Measurements from ENCODE around the gene MAN1A2.
"Not testable (repeated sequence)": the region's sequence is repeated elsewhere in the genome, so short reads cannot be mapped to it uniquely, and the experiment has no call there.

MAN1A2 gene

DNA sequence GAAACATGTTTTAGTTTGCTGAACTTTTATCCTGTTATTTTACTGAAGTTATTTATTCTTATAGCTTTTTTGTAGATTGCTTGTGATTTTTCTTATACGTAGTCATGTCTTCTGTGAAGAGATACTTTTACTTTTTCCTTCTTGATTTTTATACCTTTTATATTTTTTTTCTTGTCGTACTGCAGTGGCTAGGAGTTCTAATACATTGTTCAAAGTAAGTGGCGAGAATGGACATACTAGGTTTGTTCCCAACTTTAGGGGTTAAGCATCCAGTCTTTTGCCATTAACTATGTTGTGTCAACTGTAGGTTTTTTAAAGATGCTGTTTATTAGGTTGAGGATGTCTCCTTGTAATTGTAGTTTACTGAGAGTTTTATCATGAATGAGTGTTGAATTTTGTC, 36.3 kb downstream of the MAN1A2 start:
- DNase-seq = no peak

DNA sequence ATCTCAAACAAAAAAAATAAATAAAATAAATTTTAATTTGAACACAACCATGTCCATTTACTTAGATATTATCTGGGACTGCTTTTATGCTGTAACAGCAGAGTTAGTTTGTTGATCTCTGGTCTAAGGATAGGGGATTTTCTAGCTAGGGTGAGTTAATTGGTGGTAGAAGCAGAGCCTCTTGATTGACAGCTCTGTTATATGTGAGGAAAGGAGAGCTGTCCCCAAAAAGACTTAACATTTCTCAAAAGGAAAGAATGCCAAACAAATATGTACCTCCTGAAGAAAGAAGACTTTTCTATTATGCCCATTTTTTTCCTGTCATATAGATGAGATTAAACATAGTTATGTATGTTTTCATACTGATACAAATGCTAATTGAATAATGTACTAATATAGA, 37.8 kb downstream of the MAN1A2 start:
- no peak for DNase-seq

DNA sequence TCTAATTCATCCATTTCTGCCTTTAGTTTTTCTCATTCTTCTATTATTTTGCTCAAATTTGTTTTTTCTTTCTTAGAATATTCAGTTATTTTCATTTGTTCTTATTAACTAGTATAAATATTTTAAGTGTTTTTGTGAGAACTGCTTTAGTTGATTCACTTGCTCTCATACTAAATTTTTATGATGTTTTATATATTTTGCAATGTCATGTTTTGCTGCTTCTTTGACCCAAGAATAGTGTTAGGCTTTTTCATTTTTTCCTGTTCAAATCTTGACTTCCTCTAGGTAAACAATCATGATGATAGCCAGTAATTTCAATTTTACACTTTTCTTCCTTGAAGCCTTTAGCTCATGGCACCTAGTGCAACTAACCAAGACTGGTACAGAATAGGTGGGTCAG, 45.2 kb downstream of the MAN1A2 start:
- DNase-seq = no peak

DNA sequence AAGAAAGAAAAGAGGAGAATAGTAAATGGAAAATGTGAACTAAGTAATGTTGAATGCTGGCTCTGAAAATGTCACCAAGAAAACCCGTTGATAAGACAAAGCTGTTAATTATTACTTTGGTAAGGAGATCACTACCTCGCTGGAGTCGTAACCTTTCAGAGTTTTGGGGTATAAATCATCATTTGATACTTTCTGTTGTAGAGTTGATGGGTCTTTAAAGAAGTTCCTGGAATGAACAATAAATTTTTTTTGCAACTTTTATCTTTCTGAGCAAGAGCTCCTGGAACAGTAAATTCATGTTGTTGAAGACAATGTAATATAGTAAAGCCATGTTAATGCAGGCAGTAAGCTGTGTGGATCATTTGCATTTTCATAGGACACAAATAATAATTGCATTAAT, 46.2 kb downstream of the MAN1A2 start:
- no peak for DNase-seq

DNA sequence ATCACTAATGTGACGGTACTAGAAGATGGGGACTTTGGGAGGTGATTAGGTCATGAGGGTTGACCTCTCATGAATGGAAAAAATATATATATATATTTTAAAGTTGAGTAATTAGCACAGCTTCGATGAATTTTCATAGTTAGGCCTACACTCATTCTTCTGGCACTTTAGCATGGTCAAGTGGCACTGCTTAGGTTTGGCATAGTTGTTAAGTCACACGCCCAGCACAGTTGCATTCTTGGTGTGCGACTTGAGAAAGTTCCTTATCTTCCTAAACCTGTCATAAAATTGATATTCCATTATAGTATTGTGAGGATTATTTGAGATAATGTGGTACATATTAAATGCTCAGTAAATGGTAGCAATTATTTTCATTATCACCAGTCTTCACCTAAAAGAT, 47.7 kb downstream of the MAN1A2 start:
- no peak for DNase-seq

DNA sequence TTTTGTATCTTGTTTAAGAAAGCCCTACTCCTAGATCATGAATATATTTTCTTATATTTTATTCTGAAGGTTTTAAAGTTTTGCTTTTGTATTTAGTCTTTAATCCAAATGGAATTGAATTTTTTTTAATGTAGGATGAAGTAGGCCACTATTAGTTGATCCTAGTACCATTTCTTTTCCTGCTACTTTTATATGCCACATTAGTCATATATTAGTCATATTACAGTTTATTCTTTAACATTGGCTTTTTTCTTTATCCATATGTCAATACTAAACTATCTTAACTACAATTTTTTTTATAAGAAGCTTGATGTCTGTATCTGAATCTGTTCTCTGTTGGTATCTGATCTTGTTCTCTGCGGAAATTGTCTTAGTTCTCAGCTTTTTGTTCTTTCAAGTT, 48.8 kb downstream of the MAN1A2 start:
- no peak for DNase-seq

DNA sequence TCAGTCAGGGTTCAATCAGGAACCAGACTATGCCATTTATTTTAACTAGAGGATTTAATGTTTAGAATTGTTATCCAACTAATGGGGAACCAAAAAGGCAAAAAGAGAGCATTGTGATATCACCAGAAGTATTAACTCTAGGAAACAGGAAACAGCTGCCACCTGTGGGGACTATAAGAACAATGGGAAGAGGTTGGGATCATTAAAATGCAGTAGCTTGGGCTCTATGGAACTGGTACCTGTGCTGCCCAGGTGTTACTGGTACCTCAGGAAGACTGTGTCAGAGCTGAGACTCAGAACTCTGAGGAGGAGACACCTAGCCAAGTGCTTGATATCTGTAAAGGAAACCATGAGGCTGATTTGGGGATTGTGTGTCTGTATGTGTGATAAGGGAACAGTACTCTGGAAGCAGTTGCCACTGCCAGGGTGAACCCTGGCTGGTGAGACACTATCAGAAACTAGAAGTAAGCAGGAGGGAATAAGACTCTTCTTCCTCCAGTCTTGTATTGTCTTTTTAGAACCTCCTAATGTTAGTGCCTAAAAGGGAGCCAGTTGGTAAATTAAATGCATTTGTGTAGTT, 49.4 kb downstream of the MAN1A2 start:
- no peak for DNase-seq

DNA sequence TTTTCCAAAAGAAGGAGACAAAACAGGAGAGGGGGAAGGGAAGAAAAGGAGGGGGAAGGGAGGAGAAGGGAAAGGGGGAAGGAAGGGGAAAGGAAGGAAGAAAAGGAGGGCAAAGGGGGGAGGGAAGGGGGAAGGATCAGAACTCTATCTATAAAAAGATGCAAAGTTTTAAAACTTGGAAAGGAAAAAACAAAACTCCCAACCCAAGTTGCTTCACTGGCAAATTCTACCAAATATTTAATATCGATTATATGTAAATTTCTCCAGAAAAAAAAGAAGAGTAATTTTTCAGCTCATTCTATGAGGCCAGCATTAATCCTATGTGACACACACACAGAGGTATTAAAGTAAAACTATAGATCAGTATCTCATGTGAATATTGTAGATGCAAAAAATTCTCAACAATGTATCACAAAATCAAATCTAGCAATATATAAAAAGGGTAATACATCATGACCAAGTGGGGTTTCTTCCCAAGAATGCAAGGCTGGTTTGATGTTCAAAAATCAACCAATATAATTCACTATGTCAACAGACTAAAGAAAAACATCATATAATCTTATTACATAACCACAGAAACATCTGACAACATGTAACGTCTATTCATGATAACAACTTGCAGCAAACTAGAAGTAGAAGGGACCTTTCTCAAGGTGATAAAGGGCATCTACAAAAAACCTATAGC, 57.9 kb downstream of the MAN1A2 start:
- no peak for DNase-seq

DNA sequence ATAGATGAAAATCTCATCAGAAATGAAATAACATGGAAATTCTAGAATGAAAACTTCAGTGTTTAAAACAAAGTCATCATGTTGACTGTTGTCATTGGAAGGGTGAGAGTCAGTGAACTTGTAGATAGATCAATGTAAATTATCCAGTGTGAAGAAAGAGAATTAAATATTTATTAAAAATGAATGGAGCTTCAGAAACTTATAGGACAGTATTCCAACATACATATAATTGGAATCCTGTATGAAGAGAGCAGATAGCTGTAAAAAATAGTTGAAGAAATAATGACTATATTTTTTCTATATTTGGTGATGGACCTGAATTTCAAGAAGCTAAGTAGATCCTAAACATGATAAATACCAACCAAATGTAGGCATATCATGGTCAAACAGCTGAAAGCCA, 60.0 kb downstream of the MAN1A2 start:
- no peak for DNase-seq

DNA sequence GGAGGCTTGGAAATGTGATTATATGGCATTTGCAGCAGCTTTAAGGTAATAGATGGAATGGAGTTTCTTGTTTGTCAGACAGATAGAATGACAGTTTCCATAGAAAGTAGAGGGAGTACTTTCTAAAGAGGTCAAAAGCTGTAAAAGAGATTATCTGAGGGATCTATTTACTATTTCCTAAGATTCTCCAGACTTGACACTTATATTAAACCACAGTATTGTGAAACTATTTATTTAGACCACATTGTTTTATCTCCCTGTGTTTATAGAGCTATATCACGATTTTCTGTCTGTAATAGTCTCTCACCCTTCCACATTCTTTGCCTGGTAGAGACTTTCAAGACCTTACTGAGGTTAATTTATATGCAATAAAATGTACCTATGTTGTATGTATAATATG, 66.7 kb downstream of the MAN1A2 start:
- no peak for DNase-seq

DNA sequence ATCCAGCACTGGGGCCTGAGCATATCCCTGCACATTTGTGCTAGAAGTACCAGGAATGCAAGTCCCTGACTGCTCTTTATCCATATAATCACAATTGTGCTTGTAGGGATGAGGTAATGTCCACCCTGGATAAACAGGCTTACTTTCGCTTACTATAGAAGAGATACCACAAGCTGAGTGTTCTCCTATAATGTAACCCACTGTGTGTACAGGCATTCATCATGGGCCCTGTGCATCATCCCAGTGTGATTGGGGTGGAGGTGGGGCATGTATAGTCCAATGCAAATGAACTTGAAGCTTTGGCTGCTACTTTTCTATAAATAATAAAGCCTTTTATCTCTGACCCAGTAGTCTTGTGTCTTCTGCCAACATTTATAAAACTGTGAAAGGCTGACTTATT, 69.3 kb downstream of the MAN1A2 start:
- DNase-seq = no peak

DNA sequence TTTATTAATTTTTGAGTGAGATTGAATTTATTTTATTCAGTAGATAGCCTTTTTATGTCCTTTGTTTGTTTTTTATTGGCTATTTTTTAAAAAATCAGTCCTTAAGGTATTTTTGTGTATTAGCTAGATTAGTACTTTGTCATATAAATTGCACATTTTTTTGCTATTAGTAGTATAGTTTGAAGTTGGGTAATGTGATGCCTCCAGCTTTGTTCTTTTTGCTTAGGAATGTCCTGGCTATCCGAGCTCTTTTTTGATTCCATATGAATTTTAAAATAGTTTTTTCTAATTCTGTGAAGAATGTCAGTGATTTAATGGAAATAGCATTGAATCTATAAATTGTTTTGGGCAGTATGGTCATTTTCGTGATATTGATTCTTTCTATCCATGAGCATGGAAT, 80.4 kb downstream of the MAN1A2 start:
- DNase-seq = no peak

DNA sequence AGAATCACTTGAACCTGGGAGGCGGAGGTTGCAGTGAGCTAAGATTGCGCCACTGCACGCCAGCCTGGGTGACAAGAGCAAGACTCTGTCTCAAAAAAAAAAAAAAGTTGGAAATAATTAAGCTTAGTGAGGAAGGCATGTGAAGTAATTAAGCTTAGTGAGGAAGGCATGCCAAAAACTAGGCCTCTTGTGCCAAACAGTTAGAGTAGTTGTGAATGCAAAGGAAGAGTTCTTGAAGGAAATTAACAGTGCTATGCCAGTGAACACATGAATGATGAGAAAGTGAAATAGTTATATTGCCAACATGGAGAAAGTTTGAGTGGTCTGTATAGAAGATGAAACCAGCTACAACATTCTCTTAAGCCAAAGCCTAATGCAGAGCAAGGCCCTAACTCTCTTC, 85.0 kb downstream of the MAN1A2 start:
- DNase-seq = no peak

DNA sequence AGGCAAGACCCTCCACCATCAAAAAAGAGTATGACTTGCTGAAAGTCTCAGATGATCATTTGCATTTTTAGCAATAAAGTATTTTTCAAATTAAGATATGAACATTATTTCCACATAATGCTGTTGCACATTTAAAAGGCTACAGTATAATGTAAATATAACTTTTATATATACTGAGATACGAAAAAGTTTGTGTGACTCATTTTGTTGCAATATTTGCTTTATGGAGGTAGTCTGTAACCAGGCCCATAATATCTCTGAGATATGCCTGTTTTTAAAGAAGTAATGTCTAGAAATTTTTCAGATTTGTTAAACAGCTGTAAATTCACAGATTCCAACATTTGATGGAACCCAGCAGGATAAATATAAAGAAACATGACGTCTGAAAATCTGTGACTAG, 86.7 kb downstream of the MAN1A2 start:
- DNase-seq = no peak

DNA sequence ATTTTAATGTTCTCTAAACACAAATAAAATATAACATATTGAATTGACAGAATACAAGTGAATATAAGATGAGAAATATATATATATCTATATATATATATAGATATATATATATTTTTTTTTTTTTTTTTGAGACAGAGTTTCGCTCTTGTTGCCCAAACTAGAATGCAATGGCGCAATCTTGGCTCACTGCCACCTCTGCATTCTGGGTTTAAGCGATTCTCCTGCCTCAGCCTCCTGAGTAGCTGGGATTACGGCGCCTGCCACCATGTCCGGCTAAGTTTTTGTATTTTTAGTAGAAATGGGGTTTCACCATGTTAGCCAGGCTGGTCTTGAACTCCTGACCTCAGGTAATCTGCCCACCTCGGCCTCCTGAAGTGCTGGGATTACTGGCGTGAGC, 91.2 kb downstream of the MAN1A2 start:
- DNase-seq = not testable (repeated sequence)

DNA sequence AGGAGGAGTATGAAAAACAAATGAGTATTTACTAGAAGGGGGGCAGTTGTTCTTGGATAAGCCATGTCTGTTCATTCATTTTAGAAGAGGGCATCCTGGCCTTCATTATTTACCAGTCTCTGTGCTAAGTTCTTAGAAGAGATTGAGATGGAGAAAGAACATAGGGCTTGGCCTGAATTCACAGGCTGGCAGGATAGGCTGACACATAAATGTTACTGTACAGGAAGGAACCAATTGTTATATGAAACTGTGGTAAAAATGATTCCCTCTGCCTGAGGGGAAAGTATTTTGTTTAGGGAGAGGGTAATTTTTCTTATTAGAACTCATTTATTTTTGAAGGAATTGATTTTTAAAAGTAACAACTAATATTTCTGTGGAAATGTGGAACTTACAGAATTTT, 99.5 kb downstream of the MAN1A2 start:
- no peak for DNase-seq

DNA sequence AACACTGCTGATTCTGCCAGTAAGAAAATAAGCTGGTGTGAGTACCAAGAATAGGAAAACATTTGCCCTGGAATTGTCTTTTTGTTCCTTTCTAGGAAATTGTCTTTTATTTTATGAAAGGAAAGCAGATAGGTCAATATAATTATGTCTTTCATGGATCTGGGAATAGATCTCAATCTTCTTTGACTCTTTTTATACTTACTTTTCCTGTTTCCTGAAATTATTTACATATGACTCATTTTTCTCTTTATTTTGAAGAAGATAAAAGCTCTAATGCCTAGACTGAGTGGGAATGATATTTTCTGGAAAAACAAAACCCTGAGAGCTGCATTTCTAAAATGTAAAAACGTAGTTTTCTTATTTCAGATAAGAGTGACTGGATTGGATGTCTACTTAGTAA, 100.1 kb downstream of the MAN1A2 start:
- no peak for DNase-seq

DNA sequence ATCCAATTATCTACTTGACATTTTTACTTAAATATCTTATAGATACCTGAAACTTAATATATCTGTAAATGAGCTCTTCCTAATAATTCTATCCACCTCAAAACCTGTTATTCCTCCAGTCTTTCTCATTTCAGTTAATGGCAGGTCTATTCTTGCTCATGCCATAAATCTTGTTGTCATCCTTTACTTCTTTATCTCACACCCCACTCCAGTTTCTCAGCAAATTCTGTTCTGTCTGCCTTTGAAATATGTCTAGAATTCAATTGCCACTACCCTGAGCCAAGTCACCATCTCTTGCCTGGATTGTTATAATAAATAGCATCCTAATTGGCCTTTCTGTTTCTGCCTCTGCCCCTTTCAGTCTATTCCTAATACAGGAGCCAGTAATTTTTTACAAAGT, 105.8 kb downstream of the MAN1A2 start:
- no peak for DNase-seq

DNA sequence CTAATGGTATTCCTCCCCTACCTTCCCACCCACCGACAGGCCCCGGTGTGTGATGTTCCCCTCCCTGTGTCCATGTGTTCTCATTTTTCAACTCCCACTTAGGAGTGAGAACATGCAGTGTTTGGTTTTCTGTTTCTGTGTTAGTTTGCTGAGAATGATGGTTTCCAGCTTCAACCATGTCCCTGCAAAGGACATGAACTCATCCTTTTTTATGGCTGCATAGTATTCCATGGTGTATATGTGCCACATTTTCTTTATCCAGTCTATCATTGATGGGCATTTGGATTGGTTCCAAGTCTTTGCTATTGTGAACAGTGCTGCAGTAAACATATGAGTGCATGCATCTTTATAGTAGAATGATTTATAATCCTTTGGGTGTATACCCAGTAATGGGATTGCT, 108.2 kb downstream of the MAN1A2 start:
- not testable (repeated sequence) for DNase-seq

DNA sequence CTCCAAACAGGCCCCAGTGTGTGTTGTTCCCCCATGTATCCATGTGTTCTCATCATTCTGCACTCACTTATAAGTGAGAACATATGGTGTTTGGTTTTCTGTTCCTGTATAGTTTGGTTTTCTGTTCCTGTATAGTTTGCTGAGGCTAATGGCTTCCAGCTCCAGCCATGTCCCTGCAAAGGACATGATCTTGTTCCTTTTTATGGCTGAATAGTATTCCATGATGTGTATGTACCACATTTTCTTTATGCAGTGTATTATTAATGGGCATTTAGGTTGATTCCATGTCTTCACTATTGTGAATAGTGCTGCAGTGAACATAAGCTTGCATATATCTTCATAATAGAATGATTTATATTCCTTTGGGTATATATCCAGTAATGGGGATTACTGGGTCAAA, 111.8 kb downstream of the MAN1A2 start:
- DNase-seq = no peak

DNA sequence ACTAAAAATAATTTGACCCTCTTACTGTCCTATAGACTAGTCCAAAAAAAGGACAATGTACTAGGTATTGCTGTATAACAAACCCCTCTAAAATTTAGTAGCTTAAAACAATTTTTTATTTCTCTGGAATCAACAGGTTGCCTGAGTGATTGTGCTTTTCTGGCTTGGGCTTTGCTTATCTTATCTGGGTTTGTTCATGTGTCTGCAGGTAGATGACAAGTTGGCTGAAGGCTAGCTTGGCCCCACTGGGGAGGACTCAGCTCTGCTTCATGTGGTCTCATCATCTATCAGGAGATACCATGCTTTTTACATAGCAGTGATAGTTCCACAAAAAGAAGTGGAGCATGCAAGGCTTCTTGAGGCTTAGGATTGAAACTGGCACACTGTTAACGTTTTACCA, 114.2 kb downstream of the MAN1A2 start:
- no peak for DNase-seq

DNA sequence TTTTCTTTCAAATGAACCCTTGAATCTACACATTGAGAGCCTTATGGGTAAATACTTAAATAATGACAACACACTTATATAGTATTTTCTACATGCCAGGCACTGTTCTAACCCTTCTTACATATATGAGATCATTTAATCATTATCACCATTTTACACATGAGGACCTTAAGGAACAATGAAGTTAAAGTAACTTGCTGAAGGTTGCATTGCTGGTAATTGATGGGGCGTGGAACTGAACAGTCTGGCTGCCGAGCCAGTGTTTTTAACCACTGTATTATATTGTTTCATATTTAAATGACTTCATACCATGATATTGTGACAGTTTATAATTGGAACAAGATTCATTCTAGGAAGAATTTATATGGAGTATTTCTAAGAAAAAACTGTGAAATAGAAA, 126.7 kb downstream of the MAN1A2 start:
- no peak for DNase-seq

DNA sequence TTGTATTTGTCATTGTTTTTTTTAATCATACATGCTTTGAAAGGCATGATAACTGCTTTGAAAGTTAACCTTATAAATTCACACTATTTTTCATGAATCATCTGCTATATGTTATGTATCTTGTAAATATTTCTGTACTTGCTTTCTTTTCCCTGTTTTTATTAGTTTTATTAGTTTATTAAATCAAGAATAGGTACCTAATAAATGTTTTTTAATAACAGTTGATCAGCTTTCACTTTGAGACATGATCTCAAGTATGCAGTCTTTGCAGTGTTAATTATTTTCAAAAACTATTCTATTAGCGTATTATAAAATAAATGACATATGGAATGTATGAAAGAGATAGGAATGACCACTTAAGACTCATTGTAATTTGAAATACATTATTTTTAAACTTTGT, 127.8 kb downstream of the MAN1A2 start:
- DNase-seq = no peak

DNA sequence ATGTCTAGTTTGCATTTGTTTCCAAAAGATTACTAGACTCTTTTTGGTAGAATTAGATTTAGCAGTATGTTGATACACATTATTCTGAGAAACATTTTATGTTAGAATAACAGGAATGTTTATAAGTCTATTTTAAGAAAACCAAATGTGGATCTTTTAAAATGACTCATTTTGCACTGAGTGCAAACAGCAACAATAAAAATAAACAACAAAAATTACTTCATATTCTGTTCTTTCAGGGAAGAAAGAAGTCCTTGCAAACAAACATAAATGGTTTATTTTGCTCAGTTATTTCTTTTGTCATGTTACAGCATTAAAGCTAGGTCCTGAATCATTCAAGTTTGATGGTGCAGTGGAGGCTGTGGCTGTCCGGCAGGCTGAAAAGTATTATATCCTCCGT, 131.8 kb downstream of the MAN1A2 start:
- no peak for DNase-seq

DNA sequence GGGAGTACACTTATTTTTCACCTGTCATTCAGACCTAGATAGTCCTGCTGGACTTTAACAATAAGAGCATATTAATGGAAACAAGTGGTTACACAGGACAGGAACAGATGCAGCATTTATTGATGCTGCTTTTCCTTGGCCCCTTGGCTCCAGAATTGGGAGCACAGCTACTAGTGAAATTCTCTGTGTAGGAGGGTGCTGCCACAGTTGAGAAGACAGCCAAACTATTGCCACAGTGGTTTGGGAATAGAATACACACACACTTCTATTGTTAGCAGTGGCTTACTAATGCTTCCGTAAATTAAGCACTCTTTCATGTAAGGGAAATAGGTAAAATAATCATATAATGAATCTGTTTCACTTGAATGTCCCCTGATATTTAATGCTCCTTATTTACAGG, 133.3 kb downstream of the MAN1A2 start:
- no peak for DNase-seq

Measured in CD4-positive, alpha-beta T cell treated with Interleukin-15 for 1 hour (primary cell).